ENCODE data around the gene TPP1.

The TPP1 gene

GRCh38 chr11:6633422-6634408, 14.5 kb upstream of the TPP1 start:
- DNase-seq (ENCODE audit: extremely low read depth, low read depth), result no peak
- TF ChIP-seq CTCF (IDR thresholded peaks at IDR 0.05; ENCODE audit: low read depth, low read length), result no peak

GRCh38 chr11:6632116-6633073, 13.2 kb upstream of the TPP1 start:
- DNase-seq (ENCODE audit: extremely low read depth, low read depth), result no peak

GRCh38 chr11:6631361-6631890, 12.2 kb upstream of the TPP1 start:
- DNase-seq (ENCODE audit: extremely low read depth, low read depth), result no peak
- no peak for TF ChIP-seq CTCF (IDR thresholded peaks at IDR 0.05; ENCODE audit: low read depth, low read length)

More at GRCh38 chr11:6632116-6633073, 13.2 kb upstream of the TPP1 start:
- no peak for TF ChIP-seq CTCF (IDR thresholded peaks at IDR 0.05; ENCODE audit: low read depth, low read length)

- DNase-seq (ENCODE audit: extremely low read depth, low read depth), result no peak
- no peak for TF ChIP-seq CTCF (IDR thresholded peaks at IDR 0.05; ENCODE audit: low read depth, low read length)
These were observed 11.5 kb upstream of the TPP1 start for GRCh38 chr11:6630632-6631291.

GRCh38 chr11:6629892-6630631, 10.8 kb upstream of the TPP1 start:
- DNase-seq (ENCODE audit: extremely low read depth, low read depth), result no peak
- no peak for TF ChIP-seq CTCF (IDR thresholded peaks at IDR 0.05; ENCODE audit: low read depth, low read length)

GRCh38 chr11:6629573-6629891, 10.3 kb upstream of the TPP1 start:
- DNase-seq (ENCODE audit: extremely low read depth, low read depth), result no peak
- no peak for TF ChIP-seq CTCF (IDR thresholded peaks at IDR 0.05; ENCODE audit: low read depth, low read length)
